Stimulated activated CD4-positive, alpha-beta T cell treated with anti-CD3 and anti-CD28 coated beads, Interleukin-1b, Interleukin-23, amount 100 ng/mL, for 4 hours (primary cell): ENCODE results near the gene LPCAT3.
"Not testable (repeated sequence)": the region's sequence is repeated elsewhere in the genome, so short reads cannot be mapped to it uniquely, and the experiment has no call there.

ENCODE experiments used
- DNase-seq, 2 donors: peaks; one replicate each; pipeline ENCODE4 v3.0.0-alpha.2; 2020; ENCODE audit warnings: low read depth in 2 of 2

The LPCAT3 gene

DNA sequence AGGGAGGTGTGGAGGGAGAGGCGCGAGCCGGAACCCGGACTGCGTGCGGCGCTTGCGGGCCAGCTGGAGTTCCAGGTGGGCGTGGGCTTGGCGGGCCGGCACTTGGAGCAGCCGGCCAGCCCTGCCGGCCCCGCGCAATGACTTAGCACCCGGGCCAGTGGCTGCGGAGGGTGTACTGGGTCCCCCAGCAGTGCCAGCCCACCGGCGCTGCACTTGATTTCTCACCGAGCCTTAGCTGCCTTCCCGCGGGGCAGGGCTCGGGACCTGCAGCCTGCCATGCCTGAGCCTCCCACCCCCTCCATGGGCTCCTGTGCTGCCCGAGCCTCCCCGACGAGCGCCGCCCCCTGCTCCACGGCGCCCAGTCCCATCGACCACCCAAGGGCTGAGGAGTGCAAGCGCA lies 19.1 kb upstream of the LPCAT3 start:
- not testable (repeated sequence) for DNase-seq

- no peak for DNase-seq
Measured at GRCh38 chr12:7035463-7035862, 17.2 kb upstream of the LPCAT3 start.

DNA sequence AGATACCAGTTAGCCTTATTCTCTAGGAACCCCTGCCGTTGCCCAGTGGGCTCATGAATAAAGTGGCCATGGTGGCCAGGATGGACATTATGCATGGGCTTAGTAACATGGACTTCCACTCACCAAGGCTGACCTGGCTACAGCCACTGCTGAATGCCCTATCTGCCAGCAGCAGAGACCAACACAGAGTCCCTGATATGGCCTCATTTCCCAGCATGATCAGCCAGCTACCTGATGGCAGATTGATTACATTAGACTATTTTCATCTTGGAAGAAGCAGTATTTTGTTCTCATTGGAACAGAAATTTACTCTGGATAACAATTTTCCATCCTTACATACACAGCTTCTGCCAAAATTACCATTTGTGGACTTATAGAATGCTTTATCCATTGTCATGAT lies 16.2 kb upstream of the LPCAT3 start:
- no peak for DNase-seq

GRCh38 chr12:7032990-7033389 lies 14.7 kb upstream of the LPCAT3 start:
- DNase-seq, result no peak

- DNase-seq, result no peak
Measured at GRCh38 chr12:7031306-7031705, 13.0 kb upstream of the LPCAT3 start.

DNA sequence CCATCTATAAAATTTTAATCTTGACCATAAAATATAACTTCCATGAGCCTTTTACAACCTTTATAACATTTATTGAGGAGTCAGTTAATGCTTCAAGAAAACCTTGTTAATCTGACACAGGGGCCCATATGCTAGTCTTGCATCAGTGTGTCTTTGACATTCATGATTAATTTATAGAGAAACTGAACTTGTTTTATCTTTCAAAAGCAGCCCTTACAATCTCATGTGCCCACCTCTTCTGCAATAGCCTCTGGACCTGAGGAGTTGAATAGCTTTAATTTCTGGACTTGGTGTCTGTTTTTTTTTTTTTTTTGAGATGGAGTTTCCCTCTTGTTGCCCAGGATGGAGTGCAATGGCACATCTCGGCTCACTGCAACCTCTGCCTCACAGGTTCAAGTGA lies 8.6 kb upstream of the LPCAT3 start:
- no peak for DNase-seq

DNA sequence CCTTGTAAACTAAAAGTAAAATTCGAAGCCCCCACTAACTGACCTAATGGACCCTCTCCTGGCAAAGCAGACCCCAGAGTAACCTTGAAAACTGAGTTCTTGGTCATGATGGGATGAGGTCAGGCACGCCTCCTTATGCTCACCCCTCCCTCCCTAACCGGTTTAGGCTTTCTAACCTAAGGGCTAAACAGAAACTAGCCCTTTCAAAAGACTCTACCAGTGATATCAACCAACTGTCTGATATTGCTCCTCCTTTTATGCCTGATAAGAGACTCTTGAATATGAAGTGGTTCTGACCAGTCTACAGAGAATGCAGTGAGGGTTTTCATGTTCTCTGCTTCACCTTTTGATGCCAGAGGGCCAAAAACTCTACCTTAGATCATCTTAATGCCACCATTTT lies 4.8 kb upstream of the LPCAT3 start:
- DNase-seq, result no peak

GRCh38 chr12:7021956-7022355 lies 3.7 kb upstream of the LPCAT3 start:
- DNase-seq, result no peak

GRCh38 chr12:7019043-7019569 lies 830 bp upstream of the LPCAT3 start:
- DNase-seq, result no peak

- DNase-seq, result no peak
Measured at GRCh38 chr12:7017870-7018349, 366 bp downstream of the LPCAT3 start.

- no peak for DNase-seq
Measured at GRCh38 chr12:7016958-7017571, 1.2 kb downstream of the LPCAT3 start.

DNA sequence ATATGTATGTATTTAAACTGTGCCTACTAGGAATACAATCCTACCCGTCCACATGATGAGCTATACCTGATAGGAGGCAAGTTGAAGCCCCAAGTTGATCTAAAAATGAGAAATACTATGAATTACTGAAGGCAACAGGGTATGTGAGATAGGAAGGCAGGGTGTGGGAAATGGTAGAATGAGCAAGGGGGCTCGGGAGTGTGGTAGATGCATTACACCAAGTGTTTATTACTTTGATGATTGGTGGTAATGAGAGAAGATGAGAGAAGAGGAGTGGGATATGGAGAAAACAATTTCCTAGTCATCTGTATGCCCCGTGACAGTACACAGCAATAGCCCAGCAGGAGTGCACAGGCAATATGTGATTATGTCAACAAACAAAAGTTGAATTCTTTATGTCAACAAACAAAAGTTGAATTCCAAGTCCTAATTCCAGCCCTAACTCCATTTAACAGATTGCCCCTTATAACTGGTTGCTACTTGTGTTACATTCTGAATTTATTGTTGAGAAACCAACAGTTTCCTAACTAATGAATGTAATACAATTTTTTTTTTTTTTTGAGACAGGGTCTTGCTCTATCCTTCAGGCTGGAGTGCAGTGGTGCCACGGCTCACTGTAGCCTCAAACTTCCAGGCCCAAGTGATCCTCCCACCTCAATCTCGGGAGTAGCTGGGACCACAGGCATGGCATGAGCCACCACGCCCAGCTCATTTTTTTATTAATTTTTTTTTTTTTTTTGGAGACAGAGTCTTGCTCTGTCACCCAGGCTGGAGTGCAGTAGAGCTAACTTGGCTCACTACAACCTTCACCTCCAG lies 2.5 kb downstream of the LPCAT3 start:
- no peak for DNase-seq

- no peak for DNase-seq
Measured at GRCh38 chr12:7013101-7013500, 5.2 kb downstream of the LPCAT3 start.

DNA sequence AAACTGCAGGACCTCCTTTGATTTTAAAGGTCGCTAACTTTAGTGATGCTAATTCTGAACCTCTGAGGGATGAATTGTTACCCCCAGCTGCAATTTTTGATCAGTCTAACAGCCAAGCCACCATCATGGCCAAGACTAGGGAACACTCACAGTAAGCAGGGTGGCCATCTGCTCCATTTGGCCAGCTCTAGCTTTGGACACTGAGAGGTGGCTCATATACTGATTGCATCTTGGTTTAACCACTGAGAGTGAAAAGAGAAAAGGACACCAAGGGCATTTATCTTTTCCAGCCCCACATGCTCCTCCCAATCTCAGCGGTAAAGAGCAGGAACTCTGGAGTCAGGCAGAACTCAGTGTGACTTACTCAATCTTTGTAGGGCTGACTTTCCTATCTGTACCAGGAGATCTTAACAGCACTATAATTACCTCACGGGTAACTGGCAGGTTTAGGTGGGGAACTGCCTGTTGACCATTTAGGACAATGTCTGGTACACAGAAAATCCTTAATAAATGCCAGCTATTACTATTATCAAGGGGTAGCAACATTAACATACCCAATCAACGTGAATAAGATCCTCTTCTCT lies 6.2 kb downstream of the LPCAT3 start:
- DNase-seq, result no peak

- not testable (repeated sequence) for DNase-seq
Measured at GRCh38 chr12:7011398-7011797, 6.9 kb downstream of the LPCAT3 start.

DNA sequence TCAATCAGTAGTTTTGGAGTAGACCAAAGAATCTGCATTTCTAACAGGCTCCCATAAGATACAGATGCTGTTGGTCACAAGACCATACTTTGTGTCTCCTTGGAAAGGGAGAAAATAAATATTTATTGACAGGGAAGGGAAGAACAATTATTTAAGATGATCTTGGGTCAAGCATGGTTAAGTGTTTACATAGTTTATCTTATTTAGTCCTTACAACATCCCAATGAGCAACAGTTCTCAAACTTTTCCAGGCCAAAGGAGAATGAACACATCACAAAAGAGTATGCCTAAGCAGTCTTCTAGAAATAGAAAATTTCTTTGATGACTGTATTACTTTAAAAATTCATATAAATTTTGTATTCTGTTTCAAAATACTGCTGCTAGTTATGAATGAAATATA lies 8.8 kb downstream of the LPCAT3 start:
- no peak for DNase-seq

DNA sequence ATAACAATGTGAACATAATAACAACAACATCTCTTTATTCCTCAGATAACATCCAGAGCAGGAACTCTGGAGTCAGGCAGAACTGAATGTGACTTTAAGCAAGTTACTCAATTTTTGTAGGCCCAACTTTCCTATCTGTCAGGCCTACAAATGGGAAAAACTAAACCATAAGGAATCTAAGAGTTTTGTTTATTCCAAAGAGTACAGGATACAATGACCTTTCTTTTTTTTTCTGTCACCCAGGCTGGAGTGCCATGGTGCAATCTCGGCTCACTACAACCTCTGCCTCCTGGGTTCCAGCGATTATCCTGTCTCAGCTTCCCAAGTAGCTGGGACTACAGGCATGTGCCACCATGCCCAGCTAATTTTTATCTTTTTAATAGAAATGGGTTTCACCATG lies 9.4 kb downstream of the LPCAT3 start:
- DNase-seq, result no peak

DNA sequence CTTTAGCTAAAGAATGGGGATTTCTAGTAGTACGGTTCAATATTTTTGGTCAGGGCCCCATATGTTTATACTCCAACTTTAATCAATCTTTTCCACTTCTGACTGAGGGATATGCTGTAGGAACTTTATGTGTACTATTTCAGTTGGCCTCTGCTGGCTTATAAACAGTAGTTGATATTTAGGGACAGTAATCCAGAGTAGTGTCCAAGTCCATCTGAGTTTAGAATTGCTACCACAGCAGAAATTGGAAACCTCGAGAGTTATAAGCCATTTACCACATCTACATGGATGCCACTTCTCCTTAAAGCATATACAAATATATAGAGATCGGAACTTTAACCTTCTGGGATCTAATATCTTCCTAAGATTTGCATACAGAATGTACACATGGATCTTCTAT lies 11.6 kb downstream of the LPCAT3 start:
- DNase-seq, result no peak

GRCh38 chr12:7005311-7005710 lies 13.0 kb downstream of the LPCAT3 start:
- DNase-seq, result no peak

DNA sequence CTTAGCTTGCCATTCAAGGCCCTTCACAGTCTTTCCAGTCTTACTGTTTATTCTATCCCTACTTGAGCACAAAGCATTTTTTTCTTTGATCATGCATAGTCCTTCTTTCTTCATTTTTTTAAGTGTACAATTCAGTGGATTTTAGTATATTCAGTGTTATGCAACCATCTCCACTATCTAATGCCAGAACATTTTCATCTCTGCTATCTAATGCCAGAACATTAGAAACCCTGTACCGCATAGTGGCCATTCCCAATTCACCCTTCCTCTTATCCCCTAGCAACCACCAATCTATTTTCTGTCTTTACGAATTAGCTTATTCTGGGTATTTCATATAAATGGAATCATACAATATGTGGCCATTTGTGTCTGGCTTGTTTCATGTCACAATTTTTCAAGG lies 13.4 kb downstream of the LPCAT3 start:
- DNase-seq, result no peak

DNA sequence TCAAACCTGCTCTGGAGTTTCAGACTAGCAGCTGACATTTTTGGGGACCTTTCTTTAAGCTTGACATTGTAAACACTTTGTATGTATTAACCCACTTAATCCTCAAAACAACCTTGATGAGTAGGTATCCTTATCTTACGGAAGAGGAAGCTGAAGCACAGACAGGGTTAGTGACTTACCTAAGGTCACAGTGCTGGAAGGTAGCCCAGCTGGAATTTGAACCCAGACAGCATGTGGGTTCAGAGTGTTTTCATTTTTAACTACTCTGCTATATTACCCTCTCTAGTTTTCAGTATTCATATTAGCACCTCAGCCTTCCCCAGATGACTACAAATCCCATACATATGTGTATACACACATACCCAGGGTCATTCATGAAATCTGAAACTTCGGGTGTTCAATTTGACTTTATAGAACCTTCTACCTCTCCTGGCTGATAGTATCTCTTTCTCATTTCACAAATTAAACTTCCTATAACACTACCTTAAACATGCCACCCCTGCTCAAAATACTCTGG lies 13.9 kb downstream of the LPCAT3 start:
- DNase-seq, result no peak

DNA sequence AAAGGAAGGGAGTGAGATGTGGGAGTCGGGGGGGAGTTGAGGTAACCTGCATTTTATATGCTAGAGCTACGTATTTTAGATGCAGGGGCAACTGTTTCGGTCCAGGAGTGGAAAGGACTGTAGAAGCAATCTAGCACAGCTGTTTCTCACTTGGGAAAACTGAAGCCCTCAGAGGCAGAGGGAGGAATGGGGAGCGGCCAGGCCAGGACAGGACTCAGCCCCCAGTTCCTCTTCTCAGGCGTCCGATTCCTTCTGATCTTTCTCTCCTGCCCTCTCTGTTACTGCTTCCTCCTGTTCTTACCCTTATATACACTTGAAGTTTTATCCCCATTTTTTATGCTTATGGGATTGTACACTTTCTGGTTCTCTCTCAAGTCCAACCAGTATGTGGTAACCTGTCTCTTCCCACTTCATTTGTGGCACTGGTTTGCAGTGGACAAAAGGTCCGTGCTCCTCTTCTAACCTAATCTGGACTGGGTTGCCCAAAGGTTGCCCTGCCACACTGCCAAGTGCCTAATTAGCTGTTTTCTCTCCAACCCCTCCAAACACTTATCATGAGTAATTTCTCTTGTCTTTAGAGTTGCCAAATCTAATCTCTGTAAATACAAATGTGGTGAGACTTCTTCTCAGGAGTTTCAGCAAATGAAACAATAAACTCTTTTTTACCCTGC lies 16.2 kb downstream of the LPCAT3 start:
- DNase-seq, result no peak
